ENCODE measurements around the gene MYT1. TPM values are rescaled to one million over a fixed set of nuclear protein-coding genes. Genes with fewer than 3 reads are reported as not detected.

MYT1 gene
- total and polyA plus RNA-seq, 2 donors (not counting 1 experiment from before 2014, with no cell fraction given): not detected

DNA sequence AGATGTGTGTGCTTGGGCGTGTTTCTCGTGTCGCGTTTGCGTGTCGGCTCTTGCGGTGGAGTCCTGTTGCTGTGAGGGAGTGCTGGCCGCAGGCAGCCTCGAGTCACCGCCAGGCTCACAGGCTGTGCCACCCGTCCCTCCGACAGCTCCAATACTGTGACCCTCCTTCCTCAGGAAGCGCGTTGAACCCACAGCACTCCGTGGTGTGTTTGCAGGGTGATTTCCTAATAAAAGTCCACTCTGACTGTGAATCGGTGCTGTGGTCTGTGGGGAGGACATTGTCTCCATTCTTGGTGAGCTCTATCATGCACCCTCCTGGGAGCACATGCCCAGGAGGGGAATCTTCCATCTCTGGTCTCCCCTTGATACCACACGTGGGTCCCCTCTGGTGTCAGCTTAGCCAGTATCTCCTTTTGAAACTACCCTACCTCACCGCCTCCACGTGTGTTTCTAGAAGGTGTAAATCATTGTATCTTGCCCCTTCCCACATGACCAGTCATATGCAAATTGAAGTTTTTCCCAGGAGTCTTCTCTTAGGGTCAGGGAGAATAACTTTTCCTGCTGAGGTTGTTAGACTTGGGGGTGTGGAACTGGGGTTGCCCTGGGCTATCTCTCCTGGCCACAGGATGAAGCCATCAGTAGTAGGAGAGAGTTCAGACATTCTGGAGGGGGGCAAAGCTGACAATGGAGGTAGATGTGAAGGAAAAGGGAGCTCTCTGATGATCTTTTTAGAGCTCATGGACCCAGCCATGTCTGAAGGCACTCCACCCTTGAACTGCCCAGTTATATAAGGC, 77.9 kb downstream of the MYT1 start:
- H3K4me2 ChIP-seq (ENCODE audit: extremely low read depth, insufficient read depth, low read length): no peak overlapping the region
- no peaks in the 10 kb centered on the region for H3K36me3 ChIP-seq (ENCODE audit: control insufficient read depth, insufficient read depth, low read length)
- DNase-seq (ENCODE audit: low read depth in 2 of 2): no peak
- H3K9me3 ChIP-seq (ENCODE audit: control insufficient read depth, insufficient read depth, low read depth, low read length): no peaks in the 10 kb centered on the region
- H3K4me1 ChIP-seq (ENCODE audit: control insufficient read depth, extremely low read depth, insufficient read depth, low read length): no peaks in the 10 kb centered on the region
- no peaks in the 10 kb centered on the region for H4K20me1 ChIP-seq (ENCODE audit: control insufficient read depth, extremely low read depth, insufficient read depth, low read length)
- no peaks in the 10 kb centered on the region for H3K79me2 ChIP-seq (ENCODE audit: control insufficient read depth, insufficient read depth, low read length)
- H3K9ac ChIP-seq (ENCODE audit: insufficient read depth, low read length): no peak overlapping the region
- no peak overlapping the region for H2AFZ ChIP-seq (ENCODE audit: low read length)
- peaks cover 5% of the 10 kb centered on the region for H3K27me3 ChIP-seq (ENCODE audit: control insufficient read depth, insufficient read depth, low read length)
- H3K4me3 ChIP-seq (replicated peaks in 1 of 4; ENCODE audit: control extremely low read depth in 1 of 4, insufficient read depth in 1 of 4, low read depth in 3 of 4, low read length in 4 of 4): no peak overlapping the region
- H3K27ac ChIP-seq (ENCODE audit: insufficient read depth, low read length): no peak overlapping the region
- no peak for TF ChIP-seq EZH2 (IDR thresholded peaks at IDR 0.05; ENCODE audit: low read length, missing control alignments)
- TF ChIP-seq, protein P1, sequence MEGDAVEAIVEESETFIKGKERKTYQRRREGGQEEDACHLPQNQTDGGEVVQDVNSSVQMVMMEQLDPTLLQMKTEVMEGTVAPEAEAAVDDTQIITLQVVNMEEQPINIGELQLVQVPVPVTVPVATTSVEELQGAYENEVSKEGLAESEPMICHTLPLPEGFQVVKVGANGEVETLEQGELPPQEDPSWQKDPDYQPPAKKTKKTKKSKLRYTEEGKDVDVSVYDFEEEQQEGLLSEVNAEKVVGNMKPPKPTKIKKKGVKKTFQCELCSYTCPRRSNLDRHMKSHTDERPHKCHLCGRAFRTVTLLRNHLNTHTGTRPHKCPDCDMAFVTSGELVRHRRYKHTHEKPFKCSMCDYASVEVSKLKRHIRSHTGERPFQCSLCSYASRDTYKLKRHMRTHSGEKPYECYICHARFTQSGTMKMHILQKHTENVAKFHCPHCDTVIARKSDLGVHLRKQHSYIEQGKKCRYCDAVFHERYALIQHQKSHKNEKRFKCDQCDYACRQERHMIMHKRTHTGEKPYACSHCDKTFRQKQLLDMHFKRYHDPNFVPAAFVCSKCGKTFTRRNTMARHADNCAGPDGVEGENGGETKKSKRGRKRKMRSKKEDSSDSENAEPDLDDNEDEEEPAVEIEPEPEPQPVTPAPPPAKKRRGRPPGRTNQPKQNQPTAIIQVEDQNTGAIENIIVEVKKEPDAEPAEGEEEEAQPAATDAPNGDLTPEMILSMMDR (conservative IDR thresholded peaks at IDR 0.05 in 1 of 2, IDR thresholded peaks at IDR 0.05 in 1 of 2; ENCODE audit: low read depth in 1 of 2, low read length in 2 of 2): no peak

DNA sequence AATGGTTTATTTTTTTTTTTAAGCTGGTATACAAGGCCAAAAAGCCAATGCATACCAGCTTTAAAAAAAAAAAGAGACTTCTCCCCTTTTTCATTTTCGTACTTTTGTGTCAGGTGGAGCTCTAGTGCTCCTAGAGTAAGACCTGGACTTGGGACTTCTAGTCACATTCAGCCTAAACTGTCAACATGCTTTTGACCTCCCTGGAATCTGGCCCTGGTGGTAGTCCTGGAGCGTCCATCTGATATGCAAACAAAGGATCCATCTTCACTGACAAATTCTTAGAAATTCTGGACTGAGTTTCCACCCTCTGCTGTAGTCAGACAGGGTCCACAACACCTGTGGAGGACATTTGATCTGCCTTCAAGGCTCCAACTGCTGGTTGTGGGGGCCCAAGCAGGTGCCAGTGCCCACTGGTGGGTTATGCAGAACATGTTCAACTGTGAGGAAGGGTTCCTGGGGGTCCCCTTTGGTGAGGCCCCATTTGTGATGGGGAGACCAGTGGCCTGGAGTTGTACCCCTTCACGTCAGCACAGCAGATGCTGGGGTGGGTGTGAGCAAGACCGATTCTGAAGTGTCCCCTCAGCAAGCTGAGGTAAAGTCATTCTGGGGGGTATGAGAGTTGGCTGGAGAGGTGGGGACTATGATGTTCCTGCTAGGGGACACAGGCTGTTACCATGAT, 78.7 kb downstream of the MYT1 start:
- no peak overlapping the region for H3K27ac ChIP-seq (ENCODE audit: insufficient read depth, low read length)
- H3K9ac ChIP-seq (ENCODE audit: insufficient read depth, low read length): no peak overlapping the region
- no peak overlapping the region for H2AFZ ChIP-seq (ENCODE audit: low read length)
- H4K20me1 ChIP-seq (ENCODE audit: control insufficient read depth, extremely low read depth, insufficient read depth, low read length): no peaks in the 10 kb centered on the region
- H3K4me1 ChIP-seq (ENCODE audit: control insufficient read depth, extremely low read depth, insufficient read depth, low read length): no peaks in the 10 kb centered on the region
- no peak overlapping the region for H3K4me3 ChIP-seq (replicated peaks in 1 of 4; ENCODE audit: control extremely low read depth in 1 of 4, insufficient read depth in 1 of 4, low read depth in 3 of 4, low read length in 4 of 4)
- no peaks in the 10 kb centered on the region for H3K79me2 ChIP-seq (ENCODE audit: control insufficient read depth, insufficient read depth, low read length)
- peaks cover 5% of the 10 kb centered on the region for H3K27me3 ChIP-seq (ENCODE audit: control insufficient read depth, insufficient read depth, low read length)
- no peaks in the 10 kb centered on the region for H3K36me3 ChIP-seq (ENCODE audit: control insufficient read depth, insufficient read depth, low read length)
- no peak for TF ChIP-seq EZH2 (IDR thresholded peaks at IDR 0.05; ENCODE audit: low read length, missing control alignments)
- TF ChIP-seq, protein P1 (conservative IDR thresholded peaks at IDR 0.05 in 1 of 2, IDR thresholded peaks at IDR 0.05 in 1 of 2; ENCODE audit: low read depth in 1 of 2, low read length in 2 of 2): no peak
- H3K4me2 ChIP-seq (ENCODE audit: extremely low read depth, insufficient read depth, low read length): no peak overlapping the region
- H3K9me3 ChIP-seq (ENCODE audit: control insufficient read depth, insufficient read depth, low read depth, low read length): no peaks in the 10 kb centered on the region
- no peak for DNase-seq (ENCODE audit: low read depth in 2 of 2)

DNA sequence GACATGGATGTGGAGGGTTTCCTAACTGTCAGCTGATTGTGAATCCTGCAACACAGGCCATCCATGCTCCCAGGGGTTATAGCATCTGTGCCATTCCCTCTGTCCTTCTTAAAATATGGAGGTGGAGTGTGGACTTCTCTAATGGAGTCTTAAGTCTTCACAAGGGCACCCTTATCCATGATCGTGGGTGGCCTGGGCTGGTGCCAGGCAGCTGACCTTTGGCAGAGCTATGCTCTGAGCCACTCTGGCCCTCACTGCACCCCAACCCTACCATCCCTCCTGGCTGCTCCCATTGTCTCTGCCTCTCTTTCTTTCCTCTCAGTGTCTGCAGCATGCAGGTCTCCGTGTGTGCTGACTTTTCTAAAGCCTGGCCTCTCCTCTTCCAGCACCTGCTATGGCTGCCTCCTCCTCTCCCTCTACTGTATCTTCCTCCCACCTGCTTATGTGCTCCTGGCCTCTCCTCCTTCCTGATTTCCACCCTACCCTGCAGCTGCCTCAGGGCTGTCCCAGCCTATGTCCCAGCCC, 80.1 kb downstream of the MYT1 start:
- H3K36me3 ChIP-seq (ENCODE audit: control insufficient read depth, insufficient read depth, low read length): no peaks in the 10 kb centered on the region
- peaks cover 9% of the 10 kb centered on the region for H3K27me3 ChIP-seq (ENCODE audit: control insufficient read depth, insufficient read depth, low read length)
- H4K20me1 ChIP-seq (ENCODE audit: control insufficient read depth, extremely low read depth, insufficient read depth, low read length): no peaks in the 10 kb centered on the region
- H3K27ac ChIP-seq (ENCODE audit: insufficient read depth, low read length): no peak overlapping the region
- H3K79me2 ChIP-seq (ENCODE audit: control insufficient read depth, insufficient read depth, low read length): no peaks in the 10 kb centered on the region
- H3K4me3 ChIP-seq (replicated peaks in 1 of 4; ENCODE audit: control extremely low read depth in 1 of 4, insufficient read depth in 1 of 4, low read depth in 3 of 4, low read length in 4 of 4): no peak overlapping the region
- no peak for DNase-seq (ENCODE audit: low read depth in 2 of 2)
- no peaks in the 10 kb centered on the region for H3K9me3 ChIP-seq (ENCODE audit: control insufficient read depth, insufficient read depth, low read depth, low read length)
- no peak overlapping the region for H3K4me2 ChIP-seq (ENCODE audit: extremely low read depth, insufficient read depth, low read length)
- no peak overlapping the region for H3K9ac ChIP-seq (ENCODE audit: insufficient read depth, low read length)
- no peak overlapping the region for H2AFZ ChIP-seq (ENCODE audit: low read length)
- TF ChIP-seq EZH2 (IDR thresholded peaks at IDR 0.05; ENCODE audit: low read length, missing control alignments): no peak
- TF ChIP-seq, protein P1 (conservative IDR thresholded peaks at IDR 0.05 in 1 of 2, IDR thresholded peaks at IDR 0.05 in 1 of 2; ENCODE audit: low read depth in 1 of 2, low read length in 2 of 2): no peak
- H3K4me1 ChIP-seq (ENCODE audit: control insufficient read depth, extremely low read depth, insufficient read depth, low read length): no peaks in the 10 kb centered on the region
